Frontal cortex (tissue), 4 donors: Measurements from ENCODE around the gene SYT11. TPM values are rescaled to one million over a fixed set of nuclear protein-coding genes. Genes with fewer than 3 reads are reported as not detected.
"Not testable (repeated sequence)": the region's sequence is repeated elsewhere in the genome, so short reads cannot be mapped to it uniquely, and the experiment has no call there.

Source experiments
- DNase-seq, 2 donors: peaks; one replicate each; pipeline ENCODE4 v3.0.0; 2012; ENCODE audit warnings: low spot score in 2 of 2
- FAIRE-seq: peaks from 2 replicates; lab custom pipeline; 2012; peaks lifted over from hg19 to GRCh38; lab: Jason Lieb, UNC
- total RNA-seq: library from RNA; depleted of rRNA; stranded (reverse); fragments of >200 nt; gene quantifications from one replicate; pipeline ENCODE4 v1.2.3, GENCODE V29; 2014
- donor health status: control.
- donor health status: control.
- donor health status: control.

The SYT11 gene
- total RNA-seq, result 163 TPM

GRCh38 chr1:155859234-155859829 lies at the start of gene SYT11:
Gene SYT11, plus strand, starts transcription at chr1:155859567. Its CDS starts 195 bp downstream, at chr1:155859762.
- peak; percentile 89 for FAIRE-seq
- DNase-seq, result peak; percentile 79 to 90

- no peak for DNase-seq
- FAIRE-seq, result no peak
Measured at GRCh38 chr1:155812878-155813277, 46.5 kb upstream of the SYT11 start.

GRCh38 chr1:155813672-155814071 lies 45.7 kb upstream of the SYT11 start:
- no peak for FAIRE-seq
- no peak for DNase-seq

GRCh38 chr1:155816351-155816750 lies 43.0 kb upstream of the SYT11 start:
- no peak for FAIRE-seq
- DNase-seq, result no peak

- no peak for DNase-seq
- no peak for FAIRE-seq
Measured at GRCh38 chr1:155827450-155827849, 31.9 kb upstream of the SYT11 start.

GRCh38 chr1:155831279-155831976 lies 27.9 kb upstream of the SYT11 start:
- no peak for FAIRE-seq
- no peak for DNase-seq

- FAIRE-seq (no peak), DNase-seq (no peak)
Measured at GRCh38 chr1:155833665-155834295, 25.6 kb upstream of the SYT11 start.

GRCh38 chr1:155834296-155834926 lies 25.0 kb upstream of the SYT11 start:
- DNase-seq (peak in 1 of 2 donors; percentile 21), FAIRE-seq (no peak)

GRCh38 chr1:155834927-155835399 lies 24.4 kb upstream of the SYT11 start:
- not testable (repeated sequence) for DNase-seq

GRCh38 chr1:155835548-155835947 lies 23.8 kb upstream of the SYT11 start:
- FAIRE-seq (no peak), DNase-seq (no peak)

More at GRCh38 chr1:155834927-155835399, 24.4 kb upstream of the SYT11 start:
- not testable (repeated sequence) for FAIRE-seq

- FAIRE-seq, result no peak
- DNase-seq, result no peak
Measured at GRCh38 chr1:155840386-155840785, 19.0 kb upstream of the SYT11 start.

- no peak for DNase-seq
- no peak for FAIRE-seq
Measured at GRCh38 chr1:155844860-155845421, 14.4 kb upstream of the SYT11 start.

GRCh38 chr1:155847823-155848529 lies 11.4 kb upstream of the SYT11 start:
- DNase-seq, result no peak
- no peak for FAIRE-seq

- FAIRE-seq (no peak), DNase-seq (no peak)
Measured at GRCh38 chr1:155850345-155850744, 9.0 kb upstream of the SYT11 start.

- no peak for DNase-seq
- no peak for FAIRE-seq
Measured at GRCh38 chr1:155856257-155856974, 3.0 kb upstream of the SYT11 start.

- no peak for FAIRE-seq
- peak; percentile 72 to 88 for DNase-seq
Measured at GRCh38 chr1:155856975-155857930, 2.1 kb upstream of the SYT11 start, which contains the start of gene GON4L. Gene GON4L, minus strand, starts transcription at chr1:155857214. Its CDS starts 3,434 bp downstream, at chr1:155853780.

GRCh38 chr1:155858800-155859233 lies 550 bp upstream of the SYT11 start:
- DNase-seq (no peak), FAIRE-seq (no peak)
